ENCODE data around the gene THAP7. TPM values are rescaled to one million over a fixed set of nuclear protein-coding genes. Genes with fewer than 3 reads are reported as not detected.

THAP7 gene
- total RNA-seq, 1 donor from 2014 or later = 26.4 TPM

DNA sequence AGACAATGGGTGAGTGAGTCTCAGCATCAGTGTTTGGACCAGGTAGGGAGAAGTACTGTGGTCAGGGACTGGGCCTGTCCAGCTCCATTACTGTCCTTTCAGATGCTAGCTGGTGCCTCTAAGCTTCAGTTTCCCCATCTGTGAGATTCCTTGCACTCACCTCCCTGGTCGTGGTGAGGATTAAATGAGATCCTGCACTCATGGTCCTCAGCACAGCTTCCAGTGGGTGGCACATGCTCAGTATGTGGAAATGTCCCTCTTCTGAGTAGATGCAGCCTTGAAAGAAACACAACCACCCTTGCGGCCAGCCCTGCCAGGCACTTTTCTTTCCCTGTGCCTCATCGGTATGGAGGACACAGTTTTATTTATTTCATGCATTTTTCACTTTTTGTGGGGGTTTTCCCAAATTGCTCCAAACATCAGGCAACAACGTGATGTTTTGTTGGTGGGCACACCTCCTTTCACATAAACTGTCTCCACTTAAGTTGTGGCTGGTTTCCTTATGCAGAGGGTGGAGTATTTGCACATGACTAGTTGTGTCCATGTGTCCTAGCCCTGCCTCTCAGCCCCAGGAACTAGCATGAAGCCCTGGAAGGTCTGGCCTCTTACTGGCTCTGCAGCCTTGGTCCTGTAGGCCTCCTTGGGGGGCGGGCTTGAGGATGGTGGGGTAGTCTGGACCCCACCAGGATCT is 18.7 kb downstream of the THAP7 start:
- no peak overlapping the region for H3K27ac Mint-ChIP-seq
- DNase-seq (ENCODE audit: extremely low spot score, unreplicated experiment) = no peak
- peaks cover 10% of the 10 kb centered on the region for H3K36me3 Mint-ChIP-seq
- H3K9me3 Mint-ChIP-seq = no peaks in the 10 kb centered on the region
- H3K4me3 Mint-ChIP-seq = peak overlapping the region; percentile 99
- peaks cover 18% of the 10 kb centered on the region for H3K4me1 Mint-ChIP-seq (ENCODE audit: unreplicated experiment)
- TF ChIP-seq CTCF (conservative IDR thresholded peaks at IDR 0.05) = no peak
- peaks cover 3% of the 10 kb centered on the region for H3K27me3 Mint-ChIP-seq

DNA sequence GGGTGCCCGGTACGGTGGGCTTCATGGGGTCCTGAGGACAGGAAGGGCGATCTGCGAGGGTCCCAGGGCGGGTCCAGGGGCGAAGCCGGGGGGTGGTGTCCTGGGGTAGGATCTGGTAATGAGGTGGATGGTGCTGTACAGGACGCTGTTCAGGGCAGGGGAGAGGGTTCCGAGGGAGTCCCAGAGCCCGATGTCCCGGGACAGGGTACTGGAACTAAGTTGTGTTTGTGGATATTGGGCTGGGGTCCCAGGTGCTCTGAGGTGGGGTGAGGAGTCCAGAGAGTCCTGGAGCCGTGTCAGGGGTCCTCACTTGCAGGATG is 19.4 kb downstream of the THAP7 start:
- H3K4me3 Mint-ChIP-seq = peak overlapping the region; percentile 99
- DNase-seq (ENCODE audit: extremely low spot score, unreplicated experiment) = no peak
- no peak for TF ChIP-seq CTCF (conservative IDR thresholded peaks at IDR 0.05)
- H3K27ac Mint-ChIP-seq = peak overlapping the region; percentile 82
- peaks cover 3% of the 10 kb centered on the region for H3K27me3 Mint-ChIP-seq
- peaks cover 18% of the 10 kb centered on the region for H3K4me1 Mint-ChIP-seq (ENCODE audit: unreplicated experiment)
- H3K36me3 Mint-ChIP-seq = peaks cover 10% of the 10 kb centered on the region
- no peaks in the 10 kb centered on the region for H3K9me3 Mint-ChIP-seq

DNA sequence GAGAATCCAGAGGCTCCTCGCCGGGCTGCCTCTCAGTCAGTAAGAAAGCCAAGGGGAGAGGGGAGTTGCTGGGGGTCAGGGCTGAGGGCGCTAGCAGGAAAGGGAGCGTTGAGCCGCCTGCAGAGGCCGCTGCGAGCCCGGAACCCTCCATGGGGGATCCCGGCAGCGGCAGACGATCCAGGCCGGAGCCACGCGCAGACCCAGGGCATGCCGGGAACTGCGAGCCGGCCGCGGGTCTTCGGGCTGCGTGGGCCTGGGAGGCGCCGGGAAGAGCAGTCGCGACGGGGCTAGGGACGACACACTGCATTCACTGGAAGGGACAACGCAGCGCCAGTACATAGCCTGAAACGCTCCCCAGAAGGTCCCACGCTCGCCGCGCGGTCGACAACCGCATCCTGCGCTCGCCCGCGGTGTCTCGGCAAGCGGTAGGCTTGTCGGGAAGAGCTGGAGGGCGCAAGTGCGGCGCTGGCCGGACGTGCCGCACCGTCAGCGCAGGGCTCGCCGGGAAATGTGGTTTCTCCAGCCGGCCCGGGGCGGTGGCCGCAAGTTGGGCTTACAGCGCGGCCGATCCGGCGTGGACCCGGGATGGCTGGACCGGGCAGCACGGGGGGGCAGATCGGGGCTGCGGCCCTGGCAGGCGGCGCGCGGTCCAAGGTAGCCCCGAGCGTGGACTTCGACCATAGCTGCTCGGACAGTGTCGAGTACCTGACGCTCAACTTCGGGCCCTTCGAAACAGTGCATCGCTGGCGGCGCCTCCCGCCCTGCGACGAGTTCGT is 19.9 kb downstream of the THAP7 start, which contains the start of gene LZTR1:
Gene LZTR1 (plus strand): TSS at position 511 of the 776 bp plus-strand sequence. CDS start 75 bp downstream, at position 586.
- Mint-ChIP-seq H3K9me3 (no peaks in the 10 kb centered on the region), H3K36me3 (peaks cover 10% of the 10 kb centered on the region), H3K27me3 (peaks cover 3% of the 10 kb centered on the region), H3K4me3 (peak within 1 kb of the TSS; percentile 99), H3K4me1 (ENCODE audit: unreplicated experiment) (peaks cover 18% of the 10 kb centered on the region), H3K27ac (peak within 1 kb of the TSS; percentile 82)
- peak; percentile 57 for TF ChIP-seq CTCF (conservative IDR thresholded peaks at IDR 0.05)
- DNase-seq (ENCODE audit: extremely low spot score, unreplicated experiment) = peak; percentile 85

- Mint-ChIP-seq H3K4me3 (peak overlapping the region; percentile 99), H3K27ac (peak overlapping the region; percentile 82), H3K36me3 (peaks cover 4% of the 10 kb centered on the region), H3K27me3 (peaks cover 3% of the 10 kb centered on the region), H3K4me1 (ENCODE audit: unreplicated experiment) (peaks cover 18% of the 10 kb centered on the region), H3K9me3 (no peaks in the 10 kb centered on the region)
- DNase-seq (ENCODE audit: extremely low spot score, unreplicated experiment) = no peak
- no peak for TF ChIP-seq CTCF (conservative IDR thresholded peaks at IDR 0.05)
Measured at GRCh38 chr22:20980938-20981722, 20.8 kb downstream of the THAP7 start.

DNA sequence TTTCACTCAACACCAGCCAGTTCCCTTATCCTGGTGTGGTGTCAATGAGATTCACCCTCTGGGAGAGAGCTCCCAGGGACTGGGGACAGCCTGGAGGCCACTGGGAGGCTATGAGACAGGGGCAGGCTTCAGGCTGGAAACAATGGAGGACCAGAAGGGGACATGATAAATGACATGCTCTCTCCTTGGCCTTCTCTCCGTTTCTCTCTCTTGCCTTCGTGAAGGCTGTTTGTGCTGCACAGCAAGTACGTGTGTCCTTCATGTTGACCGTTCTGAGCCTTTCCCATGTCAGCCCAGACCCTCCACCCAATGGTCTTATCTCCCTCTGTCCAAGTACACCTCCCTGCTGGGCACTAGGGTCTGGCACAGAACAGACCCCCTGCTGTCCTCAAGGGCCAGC is 21.4 kb downstream of the THAP7 start:
- Mint-ChIP-seq H3K36me3 (peaks cover 4% of the 10 kb centered on the region), H3K27me3 (peaks cover 3% of the 10 kb centered on the region)

More for the DNA sequence above, 21.4 kb downstream of the THAP7 start:
- Mint-ChIP-seq H3K4me3 (peak overlapping the region; percentile 91), H3K4me1 (ENCODE audit: unreplicated experiment) (peaks cover 18% of the 10 kb centered on the region), H3K9me3 (no peaks in the 10 kb centered on the region), H3K27ac (peak overlapping the region; percentile 92)
- no peak for TF ChIP-seq CTCF (conservative IDR thresholded peaks at IDR 0.05)
- no peak for DNase-seq (ENCODE audit: extremely low spot score, unreplicated experiment)

Data from type B pancreatic cell (in vitro differentiated cells).